Panc1 (cell line): Measurements from ENCODE around the gene TOR1A. TPM values are rescaled to one million over a fixed set of nuclear protein-coding genes. Genes with fewer than 3 reads are reported as not detected.

ENCODE experiments used
- ATAC-seq: fragments of 200-7000 bp; cut with Tn5 transposase; 2 replicates; pipeline ENCODE4 v1.9.1; 2020; ENCODE audit warnings: mild to moderate bottlenecking, moderate library complexity
- BruUV-seq: library from RNA; stranded (reverse); fragments of 400-500 nt; replicated peaks from 2 replicates; lab custom pipeline; 2021; lab: Mats Ljungman, UMichigan
- CTCF ChIA-PET: fragments of 300-600 bp; sonication (Branson Sonifier 250); formaldehyde crosslinking; loops from one replicate; lab custom pipeline; 2022; ENCODE audit warnings: antibody characterized with exemption; lab: Charles Lee
- POLR2A ChIA-PET: fragments of 300-600 bp; sonication (Branson Sonifier 250); formaldehyde crosslinking; loops from one replicate; lab custom pipeline; 2022; ENCODE audit warnings: antibody characterized with exemption; lab: Charles Lee
- DNase-seq: peaks from one replicate; pipeline ENCODE4 v3.0.0-alpha.2; 2010; ENCODE audit warnings: low read depth, low spot score
- H3K27ac ChIP-seq: 2 replicates; pipeline ENCODE4 v1.5.1; 2011; ENCODE audit warnings: mild to moderate bottlenecking, low read length, inconsistent platforms
- H3K27me3 ChIP-seq: fragments of 200-500 bp; sonication (Bioruptor generic); 2 replicates; pipeline ENCODE4 v1.6.0; 2014; ENCODE audit warnings: low read length, inconsistent platforms; ENCODE audit not compliant: control insufficient read depth, insufficient read depth
- H3K36me3 ChIP-seq: fragments of 200-500 bp; sonication (Bioruptor generic); 2 replicates; pipeline ENCODE4 v1.5.1; 2014; ENCODE audit warnings: inconsistent platforms, mild to moderate bottlenecking, low read length, moderate library complexity; ENCODE audit not compliant: control insufficient read depth, insufficient read depth
- H3K4me1 ChIP-seq: 2 replicates; pipeline ENCODE4 v1.5.1; 2011; ENCODE audit warnings: inconsistent platforms, mild to moderate bottlenecking, low read length, moderate library complexity; ENCODE audit not compliant: control insufficient read depth, insufficient read depth
- H3K4me3 ChIP-seq, 2 experiments: 2 replicates each; pipeline ENCODE4 v1.5.1; 2011 to 2012; ENCODE audit warnings: low read depth in 2 of 2, low read length in 2 of 2, mild to moderate bottlenecking in 2 of 2, inconsistent platforms in 1 of 2, moderate library complexity in 1 of 2
- H3K9me3 ChIP-seq: fragments of 200-500 bp; sonication (Bioruptor generic); 2 replicates; pipeline ENCODE4 v1.5.1; 2014; ENCODE audit warnings: low read depth, mild to moderate bottlenecking, inconsistent platforms, low read length, moderate library complexity; ENCODE audit not compliant: control insufficient read depth, insufficient read depth
- POLR2AphosphoS5 ChIP-seq: IDR thresholded peaks from 2 replicates; pipeline ENCODE4 v1.6.1; 2012; ENCODE audit warnings: mild to moderate bottlenecking, low read depth, low read length, moderate library complexity
- SIN3A ChIP-seq: IDR thresholded peaks from 2 replicates; pipeline ENCODE4 v1.6.1; 2012; ENCODE audit warnings: low read depth, mild to moderate bottlenecking, low read length, moderate library complexity, borderline replicate concordance; ENCODE audit not compliant: insufficient read depth
- TCF7L2 ChIP-seq: IDR thresholded peaks from 2 replicates; pipeline ENCODE4 v1.6.1; 2011; ENCODE audit warnings: mild to moderate bottlenecking, low read depth, low read length, inconsistent platforms
- in situ Hi-C: cut with HindIII; loops from 2 replicates; pipeline ENCODE4 v1.10.0; 2016; ENCODE audit warnings: low sequenced_read_pairs, low pct_unique_long_range_greater_than_20kb
- intact Hi-C: fragments of 100-400 bp; cut with micrococcal nuclease; formaldehyde crosslinking; loops from one replicate; pipeline ENCODE4 v1.10.0; 2022; ENCODE audit not compliant: unreplicated experiment
- total RNA-seq: library from RNA; stranded (reverse); gene quantifications from one replicate; pipeline ENCODE4 v1.2.1, GENCODE V29; 2021; ENCODE audit not compliant: unreplicated experiment
- TF ChIP-seq, protein P1 (sequence below), 2 experiments: IDR thresholded peaks; 2 replicates each; pipeline ENCODE4 v1.6.1; 2011 to 2012; ENCODE audit warnings: low read depth in 2 of 2, control low read depth in 1 of 2, low read length in 1 of 2, mild to moderate bottlenecking in 1 of 2, moderate library complexity in 1 of 2; ENCODE audit not compliant: insufficient read depth in 1 of 2
- TF ChIP-seq, protein P2 (sequence below): fragments of 450-650 bp; IDR thresholded peaks from 2 replicates; pipeline ENCODE4 v1.5.1; 2017; ENCODE audit warnings: mild to moderate bottlenecking

The TOR1A gene
- total RNA-seq, 1 experiment from 2014 or later: 33.6 TPM

DNA sequence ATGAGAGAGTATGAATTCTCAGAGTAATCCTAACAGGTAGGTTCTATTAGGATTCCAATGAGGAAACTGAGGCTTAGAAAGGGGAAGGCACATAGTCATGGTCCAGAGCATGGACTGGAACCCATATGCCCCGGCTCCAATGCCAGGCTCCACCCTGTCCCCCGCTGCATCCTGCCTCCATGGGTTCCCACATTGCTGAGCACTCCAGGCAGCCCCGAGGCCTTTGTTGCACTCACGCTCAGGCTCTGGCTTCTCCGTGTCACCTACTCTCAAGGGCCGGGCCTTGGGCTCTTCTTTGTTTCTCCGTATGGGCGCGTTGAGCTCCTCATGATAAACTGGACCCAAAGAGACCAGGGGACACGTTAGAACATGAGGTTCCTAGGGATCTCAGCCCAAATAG is 5.0 kb upstream of the TOR1A start:
- Histone ChIP-seq H3K36me3 (peaks cover 3% of the 10 kb centered on the region; the same call in 1 of the 2 replicates), H3K4me3 (no peak overlapping the region), H3K27me3 (no peaks in the 10 kb centered on the region), H3K27ac (no peak overlapping the region), H3K4me1 (peaks cover 6% of the 10 kb centered on the region; the same call in 1 of the 2 replicates), H3K9me3 (no peaks in the 10 kb centered on the region)
- ChIA-PET POLR2A (no interaction called here), CTCF (interaction anchor here (0.5 to 0.6 kb wide), 2 partner anchors 242 to 381 kb away, joined by 7 to 9 read pairs; no protein-coding TSS in a partner anchor)
- BruUV-seq: no TSS peak
- in situ Hi-C loops (no loop called here), intact Hi-C loops (no loop called here)
- DNase-seq: no peak
- no peak for ATAC-seq
- no peak for TF ChIP-seq POLR2AphosphoS5

DNA sequence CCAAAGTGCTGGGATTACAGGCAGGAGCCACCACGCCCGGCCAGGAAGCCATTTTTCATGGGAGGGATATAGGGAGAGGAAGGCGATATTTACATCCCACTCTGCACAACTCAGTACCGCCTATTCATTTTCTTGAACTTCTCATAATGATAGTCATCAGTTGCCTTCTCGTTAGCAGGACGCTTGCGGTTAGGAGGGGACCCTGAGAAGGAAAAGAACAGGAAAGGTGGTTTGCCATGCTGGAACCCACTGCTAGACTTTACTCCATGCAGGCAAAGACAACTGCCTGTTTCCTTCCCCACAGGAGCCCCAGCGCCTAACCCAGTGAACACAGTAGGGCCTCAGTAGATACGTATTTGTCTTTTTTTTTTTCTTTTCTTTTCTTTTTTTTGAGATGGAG is 4.1 kb upstream of the TOR1A start:
- TF ChIP-seq, protein P1, sequence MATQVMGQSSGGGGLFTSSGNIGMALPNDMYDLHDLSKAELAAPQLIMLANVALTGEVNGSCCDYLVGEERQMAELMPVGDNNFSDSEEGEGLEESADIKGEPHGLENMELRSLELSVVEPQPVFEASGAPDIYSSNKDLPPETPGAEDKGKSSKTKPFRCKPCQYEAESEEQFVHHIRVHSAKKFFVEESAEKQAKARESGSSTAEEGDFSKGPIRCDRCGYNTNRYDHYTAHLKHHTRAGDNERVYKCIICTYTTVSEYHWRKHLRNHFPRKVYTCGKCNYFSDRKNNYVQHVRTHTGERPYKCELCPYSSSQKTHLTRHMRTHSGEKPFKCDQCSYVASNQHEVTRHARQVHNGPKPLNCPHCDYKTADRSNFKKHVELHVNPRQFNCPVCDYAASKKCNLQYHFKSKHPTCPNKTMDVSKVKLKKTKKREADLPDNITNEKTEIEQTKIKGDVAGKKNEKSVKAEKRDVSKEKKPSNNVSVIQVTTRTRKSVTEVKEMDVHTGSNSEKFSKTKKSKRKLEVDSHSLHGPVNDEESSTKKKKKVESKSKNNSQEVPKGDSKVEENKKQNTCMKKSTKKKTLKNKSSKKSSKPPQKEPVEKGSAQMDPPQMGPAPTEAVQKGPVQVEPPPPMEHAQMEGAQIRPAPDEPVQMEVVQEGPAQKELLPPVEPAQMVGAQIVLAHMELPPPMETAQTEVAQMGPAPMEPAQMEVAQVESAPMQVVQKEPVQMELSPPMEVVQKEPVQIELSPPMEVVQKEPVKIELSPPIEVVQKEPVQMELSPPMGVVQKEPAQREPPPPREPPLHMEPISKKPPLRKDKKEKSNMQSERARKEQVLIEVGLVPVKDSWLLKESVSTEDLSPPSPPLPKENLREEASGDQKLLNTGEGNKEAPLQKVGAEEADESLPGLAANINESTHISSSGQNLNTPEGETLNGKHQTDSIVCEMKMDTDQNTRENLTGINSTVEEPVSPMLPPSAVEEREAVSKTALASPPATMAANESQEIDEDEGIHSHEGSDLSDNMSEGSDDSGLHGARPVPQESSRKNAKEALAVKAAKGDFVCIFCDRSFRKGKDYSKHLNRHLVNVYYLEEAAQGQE (IDR thresholded peaks at IDR 0.05; ENCODE audit: insufficient read depth in 1 of 2, low read depth in 2 of 2, low read length in 1 of 2): no peak
- TF ChIP-seq, protein P2, sequence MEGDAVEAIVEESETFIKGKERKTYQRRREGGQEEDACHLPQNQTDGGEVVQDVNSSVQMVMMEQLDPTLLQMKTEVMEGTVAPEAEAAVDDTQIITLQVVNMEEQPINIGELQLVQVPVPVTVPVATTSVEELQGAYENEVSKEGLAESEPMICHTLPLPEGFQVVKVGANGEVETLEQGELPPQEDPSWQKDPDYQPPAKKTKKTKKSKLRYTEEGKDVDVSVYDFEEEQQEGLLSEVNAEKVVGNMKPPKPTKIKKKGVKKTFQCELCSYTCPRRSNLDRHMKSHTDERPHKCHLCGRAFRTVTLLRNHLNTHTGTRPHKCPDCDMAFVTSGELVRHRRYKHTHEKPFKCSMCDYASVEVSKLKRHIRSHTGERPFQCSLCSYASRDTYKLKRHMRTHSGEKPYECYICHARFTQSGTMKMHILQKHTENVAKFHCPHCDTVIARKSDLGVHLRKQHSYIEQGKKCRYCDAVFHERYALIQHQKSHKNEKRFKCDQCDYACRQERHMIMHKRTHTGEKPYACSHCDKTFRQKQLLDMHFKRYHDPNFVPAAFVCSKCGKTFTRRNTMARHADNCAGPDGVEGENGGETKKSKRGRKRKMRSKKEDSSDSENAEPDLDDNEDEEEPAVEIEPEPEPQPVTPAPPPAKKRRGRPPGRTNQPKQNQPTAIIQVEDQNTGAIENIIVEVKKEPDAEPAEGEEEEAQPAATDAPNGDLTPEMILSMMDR: no peak
- TF ChIP-seq SIN3A (no peak), TCF7L2 (no peak), POLR2AphosphoS5 (no peak)
- DNase-seq: no peak
- BruUV-seq: no TSS peak
- POLR2A ChIA-PET: no interaction called here
- no peak overlapping the region for H3K27ac ChIP-seq
- no peaks in the 10 kb centered on the region for H3K27me3 ChIP-seq
- intact Hi-C loops: no loop called here
- in situ Hi-C loops: no loop called here
- H3K4me1 ChIP-seq: no peaks in the 10 kb centered on the region
- H3K36me3 ChIP-seq: peaks cover 3% of the 10 kb centered on the region; the same call in 1 of the 2 replicates
- CTCF ChIA-PET: interaction anchor here (0.6 kb wide), 2 partner anchors 36 to 380 kb away, joined by 4 to 9 read pairs; no protein-coding TSS in a partner anchor
- ATAC-seq: no peak
- no peaks in the 10 kb centered on the region for H3K9me3 ChIP-seq
- no peak overlapping the region for H3K4me3 ChIP-seq

DNA sequence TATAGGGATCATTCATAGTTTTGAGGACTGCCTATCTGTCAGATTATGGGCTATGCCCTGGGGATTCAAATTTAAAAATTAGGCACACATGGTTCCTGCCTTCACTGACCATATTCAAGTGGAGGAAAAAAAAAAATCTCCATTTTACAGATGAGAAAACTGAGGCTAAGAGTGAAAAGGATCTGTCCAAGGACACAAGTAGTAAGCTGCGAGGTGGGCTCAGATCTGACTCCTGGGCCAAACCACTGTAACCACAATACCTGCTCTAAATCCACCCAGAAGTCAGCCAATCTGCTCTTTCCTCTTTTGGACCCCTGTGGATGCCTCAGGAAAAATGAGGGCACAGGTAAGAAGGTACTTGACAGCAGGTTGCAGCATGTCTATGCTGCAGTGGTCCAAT is 2.8 kb upstream of the TOR1A start:
- DNase-seq (no peak), ATAC-seq (no peak)
- CTCF ChIA-PET: no interaction called here
- Histone ChIP-seq H3K36me3 (no peaks in the 10 kb centered on the region; the same call in 1 of the 2 replicates), H3K4me3 (no peak overlapping the region), H3K27me3 (no peaks in the 10 kb centered on the region), H3K4me1 (no peaks in the 10 kb centered on the region), H3K9me3 (no peaks in the 10 kb centered on the region), H3K27ac (no peak overlapping the region)
- TF ChIP-seq SIN3A (no peak), TCF7L2 (no peak), POLR2AphosphoS5 (no peak)
- TF ChIP-seq, protein P1 (IDR thresholded peaks at IDR 0.05; ENCODE audit: insufficient read depth in 1 of 2, low read depth in 2 of 2, low read length in 1 of 2): no peak
- TF ChIP-seq, protein P2: no peak
- POLR2A ChIA-PET: no interaction called here
- no TSS peak for BruUV-seq
- in situ Hi-C loops: no loop called here
- intact Hi-C loops: no loop called here
